GM19023 (cell line): ENCODE data around the gene BICC1.

Source experiments
- ATAC-seq: cut with Tn5 transposase; IDR thresholded peaks from one replicate; pipeline ENCODE4 v1.9.1; 2021; ENCODE audit warnings: mild to moderate bottlenecking, moderate library complexity; ENCODE audit not compliant: unreplicated experiment

Gene BICC1, protein sequence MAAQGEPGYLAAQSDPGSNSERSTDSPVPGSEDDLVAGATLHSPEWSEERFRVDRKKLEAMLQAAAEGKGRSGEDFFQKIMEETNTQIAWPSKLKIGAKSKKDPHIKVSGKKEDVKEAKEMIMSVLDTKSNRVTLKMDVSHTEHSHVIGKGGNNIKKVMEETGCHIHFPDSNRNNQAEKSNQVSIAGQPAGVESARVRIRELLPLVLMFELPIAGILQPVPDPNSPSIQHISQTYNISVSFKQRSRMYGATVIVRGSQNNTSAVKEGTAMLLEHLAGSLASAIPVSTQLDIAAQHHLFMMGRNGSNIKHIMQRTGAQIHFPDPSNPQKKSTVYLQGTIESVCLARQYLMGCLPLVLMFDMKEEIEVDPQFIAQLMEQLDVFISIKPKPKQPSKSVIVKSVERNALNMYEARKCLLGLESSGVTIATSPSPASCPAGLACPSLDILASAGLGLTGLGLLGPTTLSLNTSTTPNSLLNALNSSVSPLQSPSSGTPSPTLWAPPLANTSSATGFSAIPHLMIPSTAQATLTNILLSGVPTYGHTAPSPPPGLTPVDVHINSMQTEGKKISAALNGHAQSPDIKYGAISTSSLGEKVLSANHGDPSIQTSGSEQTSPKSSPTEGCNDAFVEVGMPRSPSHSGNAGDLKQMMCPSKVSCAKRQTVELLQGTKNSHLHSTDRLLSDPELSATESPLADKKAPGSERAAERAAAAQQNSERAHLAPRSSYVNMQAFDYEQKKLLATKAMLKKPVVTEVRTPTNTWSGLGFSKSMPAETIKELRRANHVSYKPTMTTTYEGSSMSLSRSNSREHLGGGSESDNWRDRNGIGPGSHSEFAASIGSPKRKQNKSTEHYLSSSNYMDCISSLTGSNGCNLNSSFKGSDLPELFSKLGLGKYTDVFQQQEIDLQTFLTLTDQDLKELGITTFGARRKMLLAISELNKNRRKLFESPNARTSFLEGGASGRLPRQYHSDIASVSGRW

GRCh38 chr10:58512491-58513187 lies at the start of gene BICC1:
TSS of gene BICC1 (plus strand) at chr10:58512872. CDS start at chr10:58513144, 272 bp downstream.
- ATAC-seq: no peak

DNA sequence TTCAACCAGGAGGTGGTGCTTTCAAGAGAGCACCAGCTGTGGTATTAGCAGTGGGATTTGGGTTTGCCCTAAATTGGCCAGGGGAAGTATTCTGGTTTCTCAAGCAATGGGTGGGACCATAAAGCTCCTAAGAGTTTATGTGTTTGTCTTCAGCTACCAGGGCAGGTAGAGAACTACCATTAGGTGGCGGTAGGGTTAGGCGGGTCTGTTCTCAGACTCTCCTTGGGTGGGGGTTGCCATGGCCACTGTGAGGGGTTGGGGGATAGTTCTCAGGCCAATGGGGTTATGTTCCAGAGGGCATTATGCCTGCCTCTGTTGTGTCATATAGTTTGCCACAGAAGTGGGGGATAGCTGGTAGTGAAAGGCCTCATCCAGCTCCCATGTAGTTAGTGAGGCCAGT lies 47.7 kb upstream of the BICC1 start:
- ATAC-seq: no peak

DNA sequence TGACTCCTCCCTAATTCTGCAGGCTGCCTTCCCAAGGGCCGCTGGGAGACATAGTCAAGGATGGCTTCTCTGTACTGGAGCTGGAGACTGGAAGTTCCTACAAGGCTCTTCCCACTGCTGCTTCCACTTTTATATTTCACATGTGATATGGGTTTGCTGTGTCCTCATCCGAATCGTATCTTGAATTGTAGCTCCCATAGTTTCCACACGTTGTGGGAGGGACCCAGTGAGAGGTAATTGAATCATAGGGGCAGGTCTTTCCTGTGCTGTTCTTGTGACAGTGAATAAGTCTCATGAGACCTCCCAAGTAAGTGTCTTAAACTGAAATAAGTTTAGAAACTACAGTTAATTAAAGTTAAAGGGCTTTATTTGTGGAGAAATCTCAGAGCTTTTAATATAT lies 47.0 kb upstream of the BICC1 start:
- ATAC-seq: no peak

DNA sequence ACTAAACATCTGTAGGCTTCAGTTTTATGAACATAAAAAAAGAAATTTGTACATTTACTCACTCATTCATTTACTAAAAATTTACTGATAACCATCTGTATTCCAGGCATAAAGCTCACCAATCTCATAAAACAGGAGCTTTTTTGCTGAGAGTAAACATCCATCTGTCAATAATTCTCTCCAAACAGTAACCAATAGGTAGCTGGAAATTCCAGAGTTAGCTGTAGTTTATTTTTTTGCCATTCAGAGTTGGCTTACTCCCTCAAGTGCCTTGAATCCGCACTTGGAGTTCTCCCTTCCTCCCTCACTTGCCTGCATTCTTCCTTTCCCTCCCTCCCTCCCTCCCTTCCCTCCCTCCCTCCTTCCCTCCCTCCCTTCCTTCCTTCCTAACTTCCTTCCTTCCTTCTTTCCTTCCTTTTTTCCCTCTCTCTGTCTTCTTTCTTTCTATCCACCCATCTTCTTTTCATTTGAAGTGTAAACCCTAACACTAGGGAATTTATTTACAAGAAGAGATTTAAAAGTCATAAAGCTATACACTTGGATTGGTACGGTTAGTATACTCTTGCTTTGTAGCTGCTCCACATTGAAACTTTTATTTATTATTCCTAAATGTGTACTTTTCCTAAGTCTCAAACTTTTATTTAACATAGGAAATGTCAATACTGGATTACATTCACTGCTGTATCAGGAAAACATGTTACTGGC lies 44.6 kb upstream of the BICC1 start:
- ATAC-seq: no peak

- no peak for ATAC-seq
Observed at GRCh38 chr10:58473976-58474375, 38.7 kb upstream of the BICC1 start.

DNA sequence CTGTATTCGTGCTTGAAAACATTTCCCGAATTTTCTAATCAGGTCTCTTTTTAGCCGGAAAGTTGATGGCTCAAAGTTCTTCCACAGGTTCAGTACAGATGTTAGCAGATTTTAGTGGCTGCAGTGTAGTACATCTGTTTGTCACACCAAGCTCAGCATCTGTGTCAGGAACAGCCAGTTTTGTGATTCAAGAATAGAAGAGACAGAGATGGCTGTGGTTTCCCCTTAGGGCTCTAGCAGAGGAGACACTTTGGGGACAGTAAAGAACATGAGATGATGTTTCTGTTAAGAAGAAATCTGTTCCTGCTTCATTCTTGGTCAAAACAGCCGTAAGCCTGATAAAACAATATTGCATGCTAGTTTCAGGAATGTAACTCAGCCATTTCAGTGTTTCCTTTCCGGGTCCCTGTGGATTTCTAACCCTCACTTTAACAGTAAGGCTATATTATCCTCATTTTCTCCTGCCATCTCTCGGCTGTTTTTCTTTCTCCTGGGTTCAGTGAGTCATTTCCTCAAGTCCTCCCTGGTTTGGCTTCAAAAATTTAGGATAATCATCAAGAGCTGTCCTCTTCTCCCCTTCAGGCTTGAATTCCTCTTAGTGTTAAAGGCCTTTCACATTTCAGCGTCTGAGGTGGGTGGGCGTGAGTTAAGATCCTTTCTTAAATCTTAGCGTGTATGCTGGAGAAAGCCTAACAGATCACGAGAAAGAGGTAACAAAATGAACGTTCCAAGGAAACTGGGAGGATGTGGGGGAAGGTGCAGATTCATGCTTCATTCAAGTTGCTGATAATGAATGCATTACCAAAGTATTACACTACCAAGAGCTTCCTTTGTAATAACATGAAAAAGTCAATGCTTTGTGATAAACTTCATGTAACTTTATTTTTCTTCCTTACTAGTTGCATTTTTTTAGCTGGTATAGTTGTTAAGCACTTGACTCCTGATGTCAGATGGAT lies 37.1 kb upstream of the BICC1 start:
- ATAC-seq: no peak

- no peak for ATAC-seq
Observed at GRCh38 chr10:58477122-58477521, 35.5 kb upstream of the BICC1 start.

- no peak for ATAC-seq
Observed at GRCh38 chr10:58477902-58478301, 34.8 kb upstream of the BICC1 start.

DNA sequence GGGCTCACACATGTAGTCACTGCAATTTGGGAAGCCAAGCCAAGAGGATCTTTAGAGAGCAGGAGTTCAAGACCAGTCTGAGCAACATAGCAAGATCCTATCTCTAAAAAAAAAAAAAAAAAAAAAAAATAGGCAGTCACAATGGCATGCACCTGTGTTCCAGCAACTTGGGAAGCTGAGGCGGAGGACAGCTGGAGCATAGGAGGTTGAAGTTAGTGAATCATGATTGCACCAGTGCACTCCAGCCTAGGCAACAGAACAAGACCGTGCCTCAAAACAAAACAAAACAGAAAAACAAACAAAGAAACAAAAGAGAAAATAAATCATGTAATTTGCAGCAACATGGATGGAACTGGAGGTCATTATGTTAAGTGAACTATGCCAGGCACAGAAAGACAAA lies 33.6 kb upstream of the BICC1 start:
- ATAC-seq: no peak

GRCh38 chr10:58480321-58480720 lies 32.4 kb upstream of the BICC1 start:
- no peak for ATAC-seq

DNA sequence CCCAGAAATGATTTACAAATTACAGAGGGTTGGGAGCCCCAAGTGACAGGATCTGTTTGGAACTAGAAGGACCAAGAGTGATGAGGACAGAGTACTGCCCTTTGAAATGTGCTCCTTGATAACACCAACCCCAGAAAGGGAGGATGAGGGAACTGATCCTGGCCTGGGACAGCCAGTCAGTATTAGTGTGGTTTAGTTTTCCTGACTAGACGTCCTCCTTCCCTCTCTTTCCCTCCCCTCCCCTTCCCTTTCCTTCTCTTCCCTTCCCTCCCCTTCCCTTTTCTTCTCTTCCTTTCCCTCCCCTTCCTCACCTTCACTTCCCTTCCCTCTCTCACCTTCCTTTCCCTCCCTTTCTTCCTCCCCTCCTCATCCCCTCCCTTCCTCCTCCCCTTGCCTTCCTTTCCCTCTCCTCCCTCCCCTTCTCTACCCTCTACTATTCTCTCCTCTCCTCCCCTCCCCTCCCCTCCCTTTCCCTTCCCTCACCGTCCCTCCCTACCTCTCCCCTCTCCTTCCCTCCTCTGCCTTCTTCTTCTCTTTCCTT lies 31.0 kb upstream of the BICC1 start:
- ATAC-seq: no peak

- no peak for ATAC-seq
Observed at GRCh38 chr10:58486821-58487220, 25.9 kb upstream of the BICC1 start.

- ATAC-seq: no peak
Observed at GRCh38 chr10:58488921-58489320, 23.8 kb upstream of the BICC1 start.

- no peak for ATAC-seq
Observed at GRCh38 chr10:58502956-58503355, 9.7 kb upstream of the BICC1 start.

DNA sequence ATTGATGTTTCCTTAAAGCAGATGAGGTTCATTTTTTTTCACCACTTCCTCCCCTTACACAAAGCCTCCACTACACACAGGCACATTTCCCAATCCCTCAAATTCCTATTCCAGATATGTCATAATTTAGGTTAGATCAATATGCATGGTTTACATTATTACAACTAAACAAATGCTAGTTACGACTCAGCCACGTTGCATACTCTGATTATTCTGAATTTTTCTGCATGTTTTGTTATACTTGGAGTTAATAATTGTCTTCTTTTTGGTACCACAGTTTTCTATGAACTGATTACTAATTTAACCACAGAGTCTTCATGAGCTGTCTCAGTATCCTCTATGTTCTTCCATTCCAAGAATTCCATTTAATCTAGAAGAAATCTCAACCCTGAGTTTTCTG lies 4.4 kb upstream of the BICC1 start:
- ATAC-seq: no peak

DNA sequence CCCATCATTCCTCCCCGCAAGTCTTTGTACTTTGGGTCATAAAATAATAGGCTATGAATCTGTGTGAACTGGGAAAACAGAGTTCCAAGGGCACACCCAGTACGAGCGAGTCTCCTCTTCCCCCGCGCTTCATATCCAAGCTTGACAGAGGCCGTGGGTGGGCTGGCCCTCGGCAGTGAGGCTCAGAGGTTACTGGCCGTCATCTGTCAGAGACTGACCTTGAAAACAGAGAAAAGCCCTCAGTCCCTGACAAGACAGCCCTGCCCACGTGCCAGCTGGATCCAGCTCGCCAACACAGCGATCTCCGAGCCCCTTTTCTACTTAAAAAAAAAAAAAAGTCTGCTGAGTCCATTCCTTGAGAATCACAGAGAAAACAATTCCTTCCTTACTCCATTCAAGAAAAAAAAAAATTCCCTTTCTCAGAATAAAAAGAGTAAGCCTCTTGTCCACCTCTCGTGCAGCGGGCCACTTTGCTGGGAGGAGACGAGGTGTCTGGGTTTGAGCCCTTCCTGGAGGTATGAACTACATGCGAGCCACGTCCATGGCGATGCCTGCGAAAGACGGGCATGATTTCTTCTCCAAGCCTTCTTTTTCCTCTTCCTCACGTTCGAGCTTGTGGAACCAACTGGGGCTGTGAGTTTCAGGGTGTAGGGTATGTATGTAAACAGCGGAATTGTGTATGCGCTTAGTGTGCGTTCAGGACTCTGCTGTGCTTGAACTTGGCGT lies 744 bp upstream of the BICC1 start:
- no peak for ATAC-seq

DNA sequence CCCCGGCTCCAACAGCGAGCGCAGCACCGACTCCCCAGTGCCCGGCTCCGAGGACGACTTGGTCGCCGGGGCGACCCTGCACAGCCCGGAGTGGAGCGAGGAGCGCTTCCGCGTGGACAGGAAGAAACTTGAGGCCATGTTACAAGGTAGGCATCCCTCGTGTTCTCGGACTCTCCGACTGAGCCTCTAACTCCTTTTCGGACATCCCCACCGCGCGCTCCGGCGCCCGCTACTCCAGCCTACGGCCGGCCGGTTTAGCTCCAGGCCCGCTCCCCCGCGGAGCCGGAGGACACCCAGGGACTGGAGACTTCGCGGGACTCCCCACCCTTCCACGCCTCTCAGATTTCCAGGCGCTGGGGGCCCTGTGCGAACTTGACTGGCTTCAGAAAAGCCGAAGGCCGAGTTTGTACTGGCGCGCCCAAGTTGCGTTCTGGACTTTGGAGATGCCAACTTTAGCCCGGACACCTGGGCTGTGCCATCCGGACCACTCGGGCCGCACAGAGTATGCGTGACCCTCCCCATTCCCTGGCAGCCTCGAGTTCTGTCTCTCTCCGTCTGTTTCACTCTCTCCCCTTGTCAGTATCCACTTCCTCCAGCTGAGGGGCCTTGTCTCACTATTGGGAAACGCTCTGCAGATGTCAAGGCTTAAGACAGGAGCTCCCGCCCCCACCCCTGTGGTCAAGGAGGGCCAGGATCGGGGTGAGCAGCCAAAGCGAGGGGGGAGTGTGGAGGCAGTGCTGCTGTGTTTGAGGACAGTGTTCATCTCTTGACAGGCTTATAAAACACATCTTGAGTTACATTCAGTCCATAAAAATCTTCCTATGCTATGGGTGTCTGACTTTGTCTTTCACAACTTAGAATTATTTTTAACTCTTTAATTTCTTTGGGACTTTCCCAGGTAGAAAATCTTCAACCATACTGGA lies 777 bp downstream of the BICC1 start:
- ATAC-seq: no peak
